GM12878 (cell line): ENCODE measurements around the gene BLOC1S6. TPM values are rescaled to one million over a fixed set of nuclear protein-coding genes. Genes with fewer than 3 reads are reported as not detected.

Source experiments
- ATAC-seq: fragments of 200-7000 bp; cut with Tn5 transposase; 3 replicates; pipeline ENCODE4 v1.9.1; 2020; ENCODE audit warnings: mild to moderate bottlenecking, moderate library complexity
- BruUV-seq: library from RNA; stranded (reverse); fragments of 400-500 nt; replicated peaks from 2 replicates; lab custom pipeline; 2021; lab: Mats Ljungman, UMichigan
- CTCF ChIA-PET: fragments of 300-600 bp; sonication (Branson Sonifier 250); formaldehyde crosslinking; extraction: SDS; loops from one replicate; lab custom pipeline; 2021; ENCODE audit warnings: inconsistent platforms; lab: Yijun Ruan, JAX
- POLR2A ChIA-PET: fragments of 350-600 bp; formaldehyde crosslinking; extraction: SDS; loops from one replicate; lab custom pipeline; 2021; ENCODE audit warnings: inconsistent platforms; lab: Charles Lee
- RAD21 ChIA-PET: fragments of 300-600 bp; sonication (Branson Sonifier 250); formaldehyde crosslinking; loops from one replicate; lab custom pipeline; 2023; ENCODE audit warnings: antibody characterized with exemption; ENCODE audit not compliant: unreplicated experiment; lab: Charles Lee
- SMC1A ChIA-PET: fragments of 300-600 bp; sonication (Branson Sonifier 250); formaldehyde crosslinking; loops from one replicate; lab custom pipeline; 2023; ENCODE audit not compliant: unreplicated experiment, uncharacterized antibody; lab: Charles Lee
- DNase-seq: peaks from one replicate; pipeline ENCODE4 v3.0.0-alpha.2; 2011; ENCODE audit warnings: low read depth, low spot score
- FAIRE-seq: peaks from 3 replicates; lab custom pipeline; 2011; peaks lifted over from hg19 to GRCh38; lab: Jason Lieb, UNC
- H2AFZ ChIP-seq: 2 replicates; pipeline ENCODE4 v1.6.0; 2011; ENCODE audit warnings: low read depth, low read length, control low read depth; ENCODE audit not compliant: control insufficient read depth
- H3K27ac ChIP-seq: 2 replicates; pipeline ENCODE4 v1.5.1; 2011; ENCODE audit warnings: control low read depth; ENCODE audit not compliant: control insufficient read depth, insufficient read depth
- H3K27me3 ChIP-seq, 2 experiments: replicated peaks in 1 of 2; 2 replicates each; pipeline versions ENCODE4 v1.6.0 to v1.6.1; 2011; ENCODE audit warnings: low read length in 1 of 2; ENCODE audit not compliant: control insufficient read depth in 2 of 2, insufficient read depth in 2 of 2
- H3K36me3 ChIP-seq, 2 experiments: 2 replicates each; pipeline ENCODE4 v1.5.1; 2011; ENCODE audit warnings: low read length in 1 of 2; ENCODE audit not compliant: control insufficient read depth in 2 of 2, insufficient read depth in 2 of 2
- H3K4me1 ChIP-seq: 2 replicates; pipeline ENCODE4 v1.6.1; 2011; ENCODE audit warnings: mild to moderate bottlenecking, low read length, moderate library complexity, mixed read lengths; ENCODE audit not compliant: control insufficient read depth, insufficient read depth
- H3K4me2 ChIP-seq: 2 replicates; pipeline ENCODE4 v1.6.0; 2011; ENCODE audit warnings: control low read depth; ENCODE audit not compliant: control insufficient read depth, insufficient read depth
- H3K4me3 ChIP-seq: fragments of 200-600 bp; sonication (generic); 2 replicates; pipeline ENCODE4 v1.5.1; 2016
- H3K79me2 ChIP-seq: 2 replicates; pipeline ENCODE4 v1.6.0; 2011; ENCODE audit warnings: low read length; ENCODE audit not compliant: control insufficient read depth, insufficient read depth
- H3K9ac ChIP-seq: 2 replicates; pipeline ENCODE4 v1.8.0; 2011; ENCODE audit warnings: low read length, control low read depth, mixed read lengths; ENCODE audit not compliant: control insufficient read depth, insufficient read depth
- H3K9me3 ChIP-seq: replicated peaks from 3 replicates; pipeline ENCODE4 v1.5.1; 2011; ENCODE audit warnings: mild to moderate bottlenecking, low read length; ENCODE audit not compliant: control insufficient read depth, insufficient read depth
- H4K20me1 ChIP-seq: 2 replicates; pipeline ENCODE4 v1.6.0; 2011; ENCODE audit not compliant: control insufficient read depth, insufficient read depth
- MEF2A ChIP-seq: IDR thresholded peaks from 2 replicates; pipeline ENCODE4 v1.6.1; 2011; ENCODE audit warnings: low read depth, mild to moderate bottlenecking, low read length, moderate library complexity; ENCODE audit not compliant: insufficient read depth
- RAD51 ChIP-seq: fragments of 450-650 bp; IDR thresholded peaks from 2 replicates; pipeline ENCODE4 v1.6.1; 2016; ENCODE audit warnings: moderate library complexity, mild to moderate bottlenecking, inconsistent platforms
- SREBF2 ChIP-seq: IDR thresholded peaks from 2 replicates; pipeline ENCODE4 v1.6.1; 2012; ENCODE audit warnings: mild to moderate bottlenecking, low read length
- TBL1XR1 ChIP-seq: IDR thresholded peaks from 2 replicates; pipeline ENCODE4 v1.6.1; 2012; ENCODE audit warnings: low read depth, low read length, improper control_type of control experiment
- TCF12 ChIP-seq: IDR thresholded peaks from 2 replicates; pipeline ENCODE4 v1.6.1; 2011; ENCODE audit warnings: low read depth, mild to moderate bottlenecking, low read length
- TCF7 ChIP-seq: IDR thresholded peaks from 2 replicates; pipeline ENCODE4 v1.6.1; 2014; ENCODE audit warnings: antibody characterized with exemption, borderline replicate concordance
- WGBS: methylation state at CpG from one replicate; pipeline ENCODE4 v1.1.6; 2016; ENCODE audit warnings: low lambda C conversion rate; ENCODE audit not compliant: insufficient replicate concordance, insufficient coverage; ENCODE audit errors: missing lambda C conversion rate; 5-methylcytosine and 5-hydroxymethylcytosine counted together
- in situ Hi-C: fragments of 300-500 bp; cut with MboI; formaldehyde crosslinking; loops from 9 replicates; pipeline ENCODE4 v1.14.3; 2018; ENCODE audit warnings: mixed read lengths
- intact Hi-C: fragments of 100-400 bp; cut with micrococcal nuclease; formaldehyde crosslinking; loops from one replicate; pipeline ENCODE4 v1.14.2; 2022; ENCODE audit not compliant: unreplicated experiment
- polyA plus RNA-seq, 11 experiments: library from polyadenylated mRNA; depleted of rRNA in 4 of 11; unstranded in 6 of 11; stranded (reverse) in 5 of 11; fragments of >200 nt; fragmentation: Nextera tagmentation in 4 of 11; fragmentation: Illumina TruSeq in 1 of 11; extraction: Ambion mirVana in 4 of 11; extraction: Trizol in 1 of 11; gene quantifications; 1 replicate in 1 of 11; 2 replicates in 10 of 11; pipeline versions ENCODE4 v1.2.1 to v1.2.3, GENCODE V29; 2011 to 2016; ENCODE audit warnings: inconsistent platforms in 2 of 11, missing spikeins in 2 of 11, low read depth in 1 of 11
- total RNA-seq, 4 experiments: library from RNA; depleted of rRNA in 3 of 4; stranded (reverse); fragments of >200 nt in 3 of 4; fragmentation: Illumina TruSeq in 1 of 4; extraction: Trizol in 1 of 4; gene quantifications; 2 replicates each; pipeline versions ENCODE4 v1.2.1 to v1.2.3, GENCODE V29; 2013 to 2021
- TF ChIP-seq, protein P1 (sequence below): fragments of 450-650 bp; formaldehyde crosslinking; IDR thresholded peaks from 2 replicates; pipeline ENCODE4 v1.4.0; 2022; ENCODE audit warnings: mild to moderate bottlenecking, moderate library complexity
- TF ChIP-seq, protein P2 (sequence below): fragments of 450-650 bp; IDR thresholded peaks from 2 replicates; pipeline ENCODE4 v1.6.1; 2017; ENCODE audit warnings: mild to moderate bottlenecking, low read depth, inconsistent platforms; ENCODE audit not compliant: poor library complexity, severe bottlenecking
- TF ChIP-seq, protein P3 (sequence below): IDR thresholded peaks from 2 replicates; pipeline ENCODE4 v1.6.1; 2011; ENCODE audit warnings: borderline replicate concordance, low read depth, mild to moderate bottlenecking, moderate library complexity, low read length; ENCODE audit not compliant: insufficient read depth, poor library complexity, severe bottlenecking

Gene BLOC1S6
- total and polyA plus RNA-seq, 10 of the 15 experiments (the other 5 are each of a cell fraction or from before 2014, with no cell fraction given): 13.5 to 48.8 (median 32.7) TPM

DNA sequence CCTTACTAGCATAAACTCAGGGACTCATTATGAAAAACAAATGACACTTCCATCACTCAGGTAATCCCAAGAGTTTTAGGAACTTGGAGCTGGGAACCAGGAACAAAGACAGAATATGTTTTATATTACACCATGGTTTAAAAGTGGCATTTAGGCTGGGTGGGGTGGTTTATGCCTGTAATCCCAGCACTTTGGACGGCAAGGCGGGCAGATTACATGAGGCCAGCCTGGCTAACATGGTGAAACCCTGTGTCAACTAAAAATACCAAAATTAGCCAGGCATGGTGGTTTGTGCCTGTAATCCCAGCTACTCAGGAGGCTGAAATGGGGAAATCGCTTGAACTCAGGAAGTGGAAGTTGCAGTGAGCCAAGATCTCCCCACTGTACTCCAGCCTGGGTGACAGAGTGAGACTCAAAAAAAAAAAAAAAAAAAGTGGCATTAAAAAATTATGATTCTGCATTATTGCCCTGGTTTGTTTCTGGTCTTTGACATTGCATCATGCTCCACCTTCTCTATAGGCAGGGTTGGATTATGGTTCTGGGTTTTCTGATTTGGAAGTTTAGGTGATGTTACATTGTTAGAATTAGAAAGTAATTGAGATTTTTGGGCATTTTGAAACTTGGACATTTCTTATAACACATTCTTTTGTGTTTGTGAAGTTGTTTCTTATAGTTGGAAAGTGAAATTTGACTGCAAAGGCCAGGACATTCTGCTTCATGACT, 66.7 kb downstream of the BLOC1S6 start:
- H3K27ac ChIP-seq: no peak overlapping the region
- no peaks in the 10 kb centered on the region; the same call in 1 of the 2 replicates for H3K79me2 ChIP-seq
- ATAC-seq (no peak), FAIRE-seq (no peak), DNase-seq (no peak)
- no peak overlapping the region for H3K9ac ChIP-seq
- ChIA-PET RAD21 (no interaction called here), CTCF (interaction anchor here (0.5 to 1.7 kb wide), 3 partner anchors 51 to 163 kb away, joined by 3 to 5 read pairs (median 3); no protein-coding TSS in a partner anchor), SMC1A (interaction anchor here (0.8 to 1.4 kb wide), 3 partner anchors 11 to 16 kb away, joined by 3 to 6 read pairs (median 3); no protein-coding TSS in a partner anchor), POLR2A (no interaction called here)
- in situ Hi-C loops: no loop called here
- WGBS: 81% methylated on average over 3 of the region's 3 CpGs
- intact Hi-C loops: no loop called here
- H3K4me2 ChIP-seq: no peak overlapping the region
- H3K4me1 ChIP-seq: no peaks in the 10 kb centered on the region
- TF ChIP-seq SREBF2 (no peak), TCF12 (no peak), TBL1XR1 (no peak), MEF2A (no peak), RAD51 (no peak), TCF7 (no peak)
- TF ChIP-seq, protein P1, sequence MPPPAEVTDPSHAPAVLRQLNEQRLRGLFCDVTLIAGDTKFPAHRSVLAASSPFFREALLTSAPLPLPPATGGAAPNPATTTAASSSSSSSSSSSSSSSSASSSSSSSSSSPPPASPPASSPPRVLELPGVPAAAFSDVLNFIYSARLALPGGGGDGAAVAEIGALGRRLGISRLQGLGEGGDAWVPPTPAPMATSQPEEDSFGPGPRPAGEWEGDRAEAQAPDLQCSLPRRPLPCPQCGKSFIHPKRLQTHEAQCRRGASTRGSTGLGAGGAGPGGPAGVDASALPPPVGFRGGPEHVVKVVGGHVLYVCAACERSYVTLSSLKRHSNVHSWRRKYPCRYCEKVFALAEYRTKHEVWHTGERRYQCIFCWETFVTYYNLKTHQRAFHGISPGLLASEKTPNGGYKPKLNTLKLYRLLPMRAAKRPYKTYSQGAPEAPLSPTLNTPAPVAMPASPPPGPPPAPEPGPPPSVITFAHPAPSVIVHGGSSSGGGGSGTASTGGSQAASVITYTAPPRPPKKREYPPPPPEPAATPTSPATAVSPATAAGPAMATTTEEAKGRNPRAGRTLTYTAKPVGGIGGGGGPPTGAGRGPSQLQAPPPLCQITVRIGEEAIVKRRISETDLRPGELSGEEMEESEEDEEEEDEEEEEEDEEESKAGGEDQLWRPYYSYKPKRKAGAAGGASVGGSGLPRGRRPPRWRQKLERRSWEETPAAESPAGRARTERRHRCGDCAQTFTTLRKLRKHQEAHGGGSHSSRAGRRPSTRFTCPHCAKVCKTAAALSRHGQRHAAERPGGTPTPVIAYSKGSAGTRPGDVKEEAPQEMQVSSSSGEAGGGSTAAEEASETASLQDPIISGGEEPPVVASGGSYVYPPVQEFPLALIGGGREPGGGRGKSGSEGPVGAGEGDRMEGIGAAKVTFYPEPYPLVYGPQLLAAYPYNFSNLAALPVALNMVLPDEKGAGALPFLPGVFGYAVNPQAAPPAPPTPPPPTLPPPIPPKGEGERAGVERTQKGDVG (CRISPR knock-in tag): no peak
- TF ChIP-seq, protein P2, sequence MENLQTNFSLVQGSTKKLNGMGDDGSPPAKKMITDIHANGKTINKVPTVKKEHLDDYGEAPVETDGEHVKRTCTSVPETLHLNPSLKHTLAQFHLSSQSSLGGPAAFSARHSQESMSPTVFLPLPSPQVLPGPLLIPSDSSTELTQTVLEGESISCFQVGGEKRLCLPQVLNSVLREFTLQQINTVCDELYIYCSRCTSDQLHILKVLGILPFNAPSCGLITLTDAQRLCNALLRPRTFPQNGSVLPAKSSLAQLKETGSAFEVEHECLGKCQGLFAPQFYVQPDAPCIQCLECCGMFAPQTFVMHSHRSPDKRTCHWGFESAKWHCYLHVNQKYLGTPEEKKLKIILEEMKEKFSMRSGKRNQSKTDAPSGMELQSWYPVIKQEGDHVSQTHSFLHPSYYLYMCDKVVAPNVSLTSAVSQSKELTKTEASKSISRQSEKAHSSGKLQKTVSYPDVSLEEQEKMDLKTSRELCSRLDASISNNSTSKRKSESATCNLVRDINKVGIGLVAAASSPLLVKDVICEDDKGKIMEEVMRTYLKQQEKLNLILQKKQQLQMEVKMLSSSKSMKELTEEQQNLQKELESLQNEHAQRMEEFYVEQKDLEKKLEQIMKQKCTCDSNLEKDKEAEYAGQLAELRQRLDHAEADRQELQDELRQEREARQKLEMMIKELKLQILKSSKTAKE: no peak
- TF ChIP-seq, protein P3, sequence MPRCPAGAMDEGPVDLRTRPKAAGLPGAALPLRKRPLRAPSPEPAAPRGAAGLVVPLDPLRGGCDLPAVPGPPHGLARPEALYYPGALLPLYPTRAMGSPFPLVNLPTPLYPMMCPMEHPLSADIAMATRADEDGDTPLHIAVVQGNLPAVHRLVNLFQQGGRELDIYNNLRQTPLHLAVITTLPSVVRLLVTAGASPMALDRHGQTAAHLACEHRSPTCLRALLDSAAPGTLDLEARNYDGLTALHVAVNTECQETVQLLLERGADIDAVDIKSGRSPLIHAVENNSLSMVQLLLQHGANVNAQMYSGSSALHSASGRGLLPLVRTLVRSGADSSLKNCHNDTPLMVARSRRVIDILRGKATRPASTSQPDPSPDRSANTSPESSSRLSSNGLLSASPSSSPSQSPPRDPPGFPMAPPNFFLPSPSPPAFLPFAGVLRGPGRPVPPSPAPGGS: no peak
- H3K4me3 ChIP-seq: no peak overlapping the region
- no peaks in the 10 kb centered on the region for H4K20me1 ChIP-seq
- no peaks in the 10 kb centered on the region; the same call in 2 of the 3 replicates for H3K9me3 ChIP-seq
- H2AFZ ChIP-seq: no peak overlapping the region
- H3K27me3 ChIP-seq: no peaks in the 10 kb centered on the region
- no peaks in the 10 kb centered on the region for H3K36me3 ChIP-seq
- no TSS peak for BruUV-seq
